GM12874 (cell line): ENCODE results near the gene IDUA.

ENCODE experiments used
- TF ChIP-seq, protein P1 (sequence below): IDR thresholded peaks from 2 replicates; pipeline ENCODE4 v1.5.1; 2011; ENCODE audit warnings: low read depth, mild to moderate bottlenecking, control low read depth, low read length, moderate library complexity; ENCODE audit not compliant: insufficient read depth

IDUA gene

DNA sequence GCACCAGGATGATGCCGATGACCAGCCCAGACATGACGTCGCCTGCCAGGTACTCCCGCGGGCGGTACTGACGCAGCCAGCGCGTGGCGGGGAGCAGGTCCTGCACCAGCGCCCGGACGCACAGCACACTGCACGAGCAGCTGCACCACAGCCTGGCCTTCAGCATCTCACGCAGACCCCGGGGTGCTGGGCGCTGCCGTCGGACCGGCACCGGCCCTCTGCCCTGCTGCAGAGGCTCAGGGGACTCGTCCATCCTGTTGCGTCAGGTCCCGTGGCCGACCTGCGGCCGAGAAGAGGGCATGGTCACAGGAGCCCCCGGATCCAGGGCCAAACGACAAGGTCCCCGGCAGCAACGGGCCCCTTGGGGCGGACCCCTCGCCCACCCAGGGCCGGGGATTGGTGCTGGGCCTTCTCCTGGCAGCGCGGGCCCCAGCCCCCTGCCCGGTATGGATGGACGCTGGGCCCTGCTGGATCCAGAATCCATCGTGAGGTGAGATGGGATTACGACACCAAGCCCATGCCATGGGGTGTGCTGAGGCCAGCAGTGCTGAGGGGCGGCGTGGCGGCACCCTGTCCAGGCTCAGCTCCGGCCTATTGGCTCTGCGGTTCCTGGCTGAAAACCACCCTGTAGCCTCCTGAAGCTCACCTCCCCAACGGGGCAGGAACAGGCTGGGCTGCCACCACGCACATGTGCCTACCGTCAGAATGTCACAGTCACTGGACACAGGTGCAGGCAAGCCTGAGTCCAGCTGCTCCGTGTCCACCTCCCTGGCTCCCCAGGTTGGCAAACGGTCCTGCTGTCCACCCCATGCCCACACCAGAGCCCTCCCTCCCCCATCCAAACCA is 4.8 kb downstream of the IDUA start:
- TF ChIP-seq, protein P1, sequence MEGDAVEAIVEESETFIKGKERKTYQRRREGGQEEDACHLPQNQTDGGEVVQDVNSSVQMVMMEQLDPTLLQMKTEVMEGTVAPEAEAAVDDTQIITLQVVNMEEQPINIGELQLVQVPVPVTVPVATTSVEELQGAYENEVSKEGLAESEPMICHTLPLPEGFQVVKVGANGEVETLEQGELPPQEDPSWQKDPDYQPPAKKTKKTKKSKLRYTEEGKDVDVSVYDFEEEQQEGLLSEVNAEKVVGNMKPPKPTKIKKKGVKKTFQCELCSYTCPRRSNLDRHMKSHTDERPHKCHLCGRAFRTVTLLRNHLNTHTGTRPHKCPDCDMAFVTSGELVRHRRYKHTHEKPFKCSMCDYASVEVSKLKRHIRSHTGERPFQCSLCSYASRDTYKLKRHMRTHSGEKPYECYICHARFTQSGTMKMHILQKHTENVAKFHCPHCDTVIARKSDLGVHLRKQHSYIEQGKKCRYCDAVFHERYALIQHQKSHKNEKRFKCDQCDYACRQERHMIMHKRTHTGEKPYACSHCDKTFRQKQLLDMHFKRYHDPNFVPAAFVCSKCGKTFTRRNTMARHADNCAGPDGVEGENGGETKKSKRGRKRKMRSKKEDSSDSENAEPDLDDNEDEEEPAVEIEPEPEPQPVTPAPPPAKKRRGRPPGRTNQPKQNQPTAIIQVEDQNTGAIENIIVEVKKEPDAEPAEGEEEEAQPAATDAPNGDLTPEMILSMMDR = no peak

DNA sequence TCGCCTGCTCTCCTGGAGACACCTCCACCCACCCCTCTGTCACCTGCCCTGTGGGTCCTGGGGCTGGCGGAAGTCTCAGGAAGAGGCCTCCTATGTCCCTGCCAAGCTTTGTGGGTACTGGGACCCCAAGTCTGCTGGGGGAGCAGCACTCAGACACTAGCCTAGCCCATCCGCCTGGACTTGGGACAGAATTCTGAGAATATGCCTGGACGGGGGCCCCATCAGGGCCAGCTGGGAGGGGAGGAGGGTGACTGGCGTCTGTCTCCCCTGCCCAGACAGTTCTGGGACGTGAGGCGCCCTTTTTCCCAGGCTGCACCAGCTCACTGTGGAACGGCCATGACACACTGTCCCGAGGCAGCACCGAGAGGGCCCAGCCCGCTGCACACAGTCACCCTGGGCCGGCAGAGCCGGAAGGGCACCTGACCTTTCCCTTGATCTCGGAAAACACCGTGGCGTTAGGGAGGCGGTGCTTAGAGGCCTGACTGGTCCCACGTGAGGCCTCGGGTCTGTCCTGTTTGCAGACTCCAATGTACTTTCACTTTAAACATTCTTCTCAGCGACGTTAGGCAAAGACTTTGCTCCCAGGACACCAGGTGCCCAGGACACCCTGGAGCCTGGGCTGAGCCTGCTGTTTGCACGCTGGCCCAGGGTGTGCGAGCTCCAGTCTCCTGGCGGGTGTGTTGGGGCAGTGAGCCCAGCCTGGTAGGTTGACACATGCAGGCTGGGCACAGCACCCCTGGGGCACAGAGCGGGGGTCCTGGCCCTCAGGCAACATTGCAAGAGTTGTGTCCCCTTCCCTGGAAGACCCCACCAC is 5.7 kb downstream of the IDUA start:
- TF ChIP-seq, protein P1 = no peak

DNA sequence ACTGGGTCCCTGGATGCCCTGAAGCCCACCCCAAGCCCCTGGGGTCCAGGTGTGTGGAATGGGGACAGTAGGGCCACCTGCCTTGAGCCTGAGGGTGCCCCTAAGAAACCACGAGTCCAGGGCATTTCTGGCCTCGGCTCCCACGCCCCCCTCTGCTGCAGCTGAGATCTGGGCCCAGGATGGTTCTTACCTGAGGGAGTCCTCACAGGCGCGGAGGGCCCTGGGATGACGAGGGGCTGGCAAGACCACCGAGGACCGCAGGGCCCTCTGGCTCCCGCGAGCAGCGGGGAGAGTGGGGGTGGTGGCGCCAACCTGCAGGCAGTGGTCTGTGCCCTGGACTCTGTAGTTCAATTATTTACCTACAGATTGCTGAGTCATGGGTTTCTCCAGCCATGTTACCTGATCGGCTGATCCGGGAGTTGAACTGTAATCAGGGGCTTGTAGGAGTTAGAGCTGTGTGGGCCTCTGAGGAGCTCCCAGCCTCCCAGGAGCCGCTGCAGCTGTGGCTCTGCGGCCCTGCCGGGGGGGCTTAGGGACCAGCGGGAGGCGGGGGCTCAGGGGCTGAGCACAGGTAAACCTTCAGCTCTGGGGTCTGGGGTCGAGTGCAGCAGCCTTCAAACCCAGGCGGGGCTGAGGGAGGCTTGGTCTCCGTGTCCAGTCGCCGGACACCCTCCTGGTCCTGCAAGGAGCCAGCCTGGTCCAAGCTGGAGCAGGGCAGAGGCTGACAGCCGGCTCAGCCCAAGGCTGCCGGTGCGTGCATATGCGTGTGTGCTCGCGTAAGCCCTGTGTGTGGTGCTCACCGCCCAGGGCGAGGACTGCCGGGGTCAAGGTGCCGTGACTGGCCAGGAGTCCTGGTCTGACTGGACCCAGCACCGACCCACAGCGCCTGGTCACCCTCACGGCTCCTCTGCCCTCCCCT is 6.5 kb downstream of the IDUA start, which contains the start of gene SLC26A1:
Gene SLC26A1, minus strand, starts transcription at position 294 of the 919 bp plus-strand sequence. CDS start 1,701 bp downstream, outside the sequence.
- TF ChIP-seq, protein P1 = no peak

DNA sequence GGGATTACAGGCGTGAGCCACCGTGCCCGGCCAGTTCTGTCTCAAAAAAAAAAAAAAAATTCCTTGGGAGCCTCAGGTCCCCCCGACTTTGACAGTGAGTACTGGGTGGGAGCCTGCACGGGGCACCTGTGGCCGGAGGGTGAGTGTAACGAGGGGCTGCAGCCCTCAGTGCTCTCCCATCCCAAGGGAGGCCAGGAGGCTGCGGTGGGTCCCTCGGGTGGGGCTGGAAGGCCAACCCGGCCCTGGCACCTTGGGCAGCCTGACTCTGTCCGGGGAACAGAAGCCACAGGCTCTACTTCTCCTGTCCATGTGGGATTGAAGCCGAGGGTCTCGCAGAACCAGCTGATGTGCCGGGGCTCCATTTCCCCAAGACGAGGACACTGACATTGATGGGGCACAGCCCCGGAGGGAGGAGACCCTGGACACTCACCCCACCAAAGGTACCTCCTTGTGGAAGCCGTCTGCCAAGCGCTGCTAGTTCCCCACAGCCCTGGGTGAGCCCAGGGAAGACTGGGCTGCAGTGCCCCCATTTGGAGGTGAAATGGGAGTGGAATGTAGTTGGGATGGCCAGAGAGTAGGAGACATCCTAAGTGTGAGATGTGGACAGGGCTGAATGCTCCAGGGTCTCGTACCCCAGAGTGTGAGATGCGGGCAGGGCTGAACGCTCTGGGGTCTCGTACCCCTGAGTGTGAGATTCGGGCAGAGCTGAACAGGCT is 8.6 kb downstream of the IDUA start:
- TF ChIP-seq, protein P1 = no peak

DNA sequence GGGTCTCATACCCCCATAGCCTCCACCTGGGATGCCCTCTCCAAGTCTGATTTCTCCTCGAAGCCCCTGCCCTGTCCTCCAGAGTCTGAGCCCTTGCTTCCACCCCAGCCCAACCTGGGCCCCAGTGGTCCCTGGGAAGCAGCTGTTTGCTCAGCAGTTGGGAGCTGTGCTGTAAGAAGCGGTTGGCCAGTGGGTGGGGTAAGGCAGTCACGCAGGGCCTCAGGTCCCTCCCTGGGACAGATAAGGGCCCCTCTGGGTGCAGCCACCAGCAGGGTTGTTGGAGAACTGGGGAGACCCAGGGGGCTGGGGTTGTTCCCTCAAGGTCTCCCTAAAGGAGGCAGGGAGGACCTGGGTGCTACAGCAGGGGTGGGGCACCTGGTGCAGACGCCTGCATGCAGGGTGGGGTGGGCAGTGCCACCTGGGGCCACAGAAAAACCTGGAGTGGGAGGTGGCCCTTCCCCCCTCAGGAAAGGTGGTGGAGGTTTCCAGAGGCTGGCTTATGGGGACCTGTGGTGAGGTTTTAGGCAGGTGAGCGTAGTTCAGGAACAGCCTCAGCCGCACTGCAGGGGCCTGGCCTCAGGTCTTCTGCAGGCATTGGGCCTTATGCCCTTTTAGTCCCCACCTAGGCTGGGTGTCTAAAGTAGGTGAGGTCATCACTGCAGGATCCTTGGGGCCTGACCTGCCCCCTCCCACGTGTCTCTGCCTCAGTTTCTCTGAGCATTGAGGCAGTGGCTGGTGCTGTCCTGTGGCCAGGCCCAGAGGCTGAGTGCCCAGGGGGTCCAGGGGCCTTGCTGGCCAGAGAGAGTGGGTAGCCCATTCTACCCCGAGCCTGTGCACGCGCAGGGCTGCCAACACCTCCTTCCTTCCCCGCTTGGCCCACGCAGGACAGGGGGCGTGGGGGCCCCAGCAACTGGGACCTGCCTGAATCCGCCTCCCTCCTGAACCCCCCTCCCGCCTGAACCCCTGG is 9.5 kb downstream of the IDUA start:
- TF ChIP-seq, protein P1 = no peak

DNA sequence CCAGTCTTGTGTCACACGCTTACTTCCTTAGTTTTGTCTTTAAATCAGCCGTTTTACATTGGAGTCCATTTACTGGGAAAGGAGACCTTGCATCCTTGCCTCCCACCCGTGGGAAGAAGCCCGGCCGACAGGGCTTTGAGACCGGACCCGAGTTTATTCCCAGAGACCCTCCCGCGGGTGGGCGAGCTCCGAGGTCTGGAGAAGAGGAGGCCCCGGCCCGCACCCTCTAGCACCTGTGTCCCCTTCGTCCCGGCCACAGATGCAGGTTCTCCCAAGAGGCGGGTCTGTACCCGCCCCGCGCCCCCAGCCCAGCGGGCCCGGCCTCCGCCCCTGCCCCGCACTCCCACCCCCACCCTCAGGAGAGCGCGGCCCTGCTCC is 10.1 kb downstream of the IDUA start:
- TF ChIP-seq, protein P1 = no peak
